PC-3 (cell line): ENCODE results near the gene AGBL3. TPM values are rescaled to one million over a fixed set of nuclear protein-coding genes. Genes with fewer than 3 reads are reported as not detected.

Experiments used
- ATAC-seq: fragments of 200-7000 bp; cut with Tn5 transposase; 2 replicates; pipeline ENCODE4 v1.9.1; 2020; ENCODE audit warnings: mild to moderate bottlenecking, moderate library complexity
- BruUV-seq: library from RNA; stranded (reverse); fragments of 400-500 nt; replicated peaks from 2 replicates; lab custom pipeline; 2021; lab: Mats Ljungman, UMichigan
- CTCF ChIA-PET: fragments of 300-600 bp; sonication (Branson Sonifier 250); formaldehyde crosslinking; loops from one replicate; lab custom pipeline; 2022; ENCODE audit warnings: antibody characterized with exemption; lab: Charles Lee
- POLR2A ChIA-PET: fragments of 300-600 bp; sonication (Branson Sonifier 250); formaldehyde crosslinking; loops from one replicate; lab custom pipeline; 2022; ENCODE audit warnings: antibody characterized with exemption; ENCODE audit not compliant: unreplicated experiment; lab: Charles Lee
- DNase-seq: peaks from one replicate; pipeline ENCODE4 v3.0.0-alpha.2; 2015
- H2AFZ ChIP-seq: fragments of 300-600 bp; sonication (generic); 2 replicates; pipeline ENCODE4 v1.6.0; 2016; ENCODE audit warnings: antibody characterized with exemption, low read length
- H3F3A ChIP-seq: fragments of 300-600 bp; sonication (generic); one replicate; pipeline ENCODE4 v1.6.0; 2017; ENCODE audit warnings: antibody characterized with exemption, low read length, control low read depth, mild to moderate bottlenecking; ENCODE audit not compliant: unreplicated experiment
- H3K27ac ChIP-seq: fragments of 300-600 bp; sonication (generic); 2 replicates; pipeline ENCODE4 v1.5.1; 2016; ENCODE audit warnings: mild to moderate bottlenecking, low read length
- H3K27me3 ChIP-seq: fragments of 300-600 bp; sonication (generic); 2 replicates; pipeline ENCODE4 v1.6.1; 2016; ENCODE audit warnings: low read length, mixed read lengths
- H3K36me3 ChIP-seq: fragments of 300-600 bp; sonication (generic); 2 replicates; pipeline ENCODE4 v1.6.1; 2016; ENCODE audit warnings: low read depth, mixed run types, low read length, mixed read lengths
- H3K4me1 ChIP-seq: fragments of 300-600 bp; sonication (generic); 2 replicates; pipeline ENCODE4 v1.5.1; 2016; ENCODE audit warnings: low read length; ENCODE audit not compliant: insufficient read depth
- H3K4me2 ChIP-seq: fragments of 300-600 bp; sonication (generic); 2 replicates; pipeline ENCODE4 v1.6.0; 2016; ENCODE audit warnings: low read length
- H3K4me3 ChIP-seq: fragments of 300-600 bp; sonication (generic); 2 replicates; pipeline ENCODE4 v1.5.1; 2016; ENCODE audit warnings: mild to moderate bottlenecking, low read length, mixed read lengths
- H3K79me2 ChIP-seq: fragments of 300-600 bp; sonication (generic); 2 replicates; pipeline ENCODE4 v1.6.1; 2017; ENCODE audit warnings: low read length, mixed read lengths
- H3K9ac ChIP-seq: fragments of 300-600 bp; sonication (generic); 2 replicates; pipeline ENCODE4 v1.6.0; 2016; ENCODE audit warnings: mild to moderate bottlenecking, low read length
- H3K9me2 ChIP-seq: fragments of 300-600 bp; sonication (generic); replicated peaks from 2 replicates; pipeline ENCODE4 v1.6.1; 2016; ENCODE audit warnings: mixed run types, low read length, mixed read lengths
- H3K9me3 ChIP-seq: fragments of 300-600 bp; sonication (generic); 2 replicates; pipeline ENCODE4 v1.6.1; 2016; ENCODE audit warnings: low read length, mixed read lengths
- H4K20me1 ChIP-seq: fragments of 300-600 bp; sonication (generic); 2 replicates; pipeline ENCODE4 v1.6.1; 2016; ENCODE audit warnings: low read length, mixed read lengths
- CTCF ChIP-seq: fragments of 300-600 bp; sonication (generic); conservative IDR thresholded peaks from 2 replicates; pipeline ENCODE4 v1.5.1; 2017; ENCODE audit warnings: antibody characterized with exemption, low read depth, mild to moderate bottlenecking, low read length
- EZH2 ChIP-seq: fragments of 300-600 bp; sonication (generic); IDR thresholded peaks from one replicate; pipeline ENCODE4 v1.6.1; 2017; ENCODE audit warnings: antibody characterized with exemption, mild to moderate bottlenecking, low read length; ENCODE audit not compliant: unreplicated experiment
- EZH2phosphoT487 ChIP-seq: fragments of 300-600 bp; sonication (generic); IDR thresholded peaks from 2 replicates; pipeline ENCODE4 v1.6.1; 2018; ENCODE audit warnings: mild to moderate bottlenecking, antibody characterized with exemption, low read length, borderline replicate concordance
- intact Hi-C: fragments of 100-400 bp; cut with micrococcal nuclease; formaldehyde crosslinking; loops from 2 replicates; pipeline ENCODE4 v1.9.0; 2023
- total RNA-seq: library from RNA; depleted of rRNA; stranded (reverse); fragments of >200 nt; gene quantifications from 2 replicates; pipeline ENCODE4 v1.2.3, GENCODE V29; 2014

AGBL3 gene
- total RNA-seq, 1 experiment from 2014 or later = 2.5 TPM

- no peaks in the 10 kb centered on the region for H3K27me3 ChIP-seq
- no peaks in the 10 kb centered on the region for H3F3A ChIP-seq
- H3K4me1 ChIP-seq = no peaks in the 10 kb centered on the region
- H2AFZ ChIP-seq = no peak overlapping the region
- H4K20me1 ChIP-seq = no peaks in the 10 kb centered on the region
- DNase-seq = no peak
- no peak overlapping the region for H3K4me3 ChIP-seq
- ChIA-PET POLR2A (no interaction called here), CTCF (no interaction called here)
- H3K9me2 ChIP-seq = no peaks in the 10 kb centered on the region
- no peak for ATAC-seq
- TF ChIP-seq EZH2 = no peak
- TF ChIP-seq EZH2phosphoT487 = no peak
- TF ChIP-seq CTCF = no peak
- H3K9ac ChIP-seq = no peak overlapping the region
- no peak overlapping the region for H3K27ac ChIP-seq
- H3K4me2 ChIP-seq = no peak overlapping the region
- no peaks in the 10 kb centered on the region for H3K9me3 ChIP-seq
- no TSS peak for BruUV-seq
- H3K79me2 ChIP-seq = no peaks in the 10 kb centered on the region
- intact Hi-C loops = loop anchor here (10.0 kb wide), 1 partner anchor 522 kb away; no protein-coding TSS in a partner anchor
- no peaks in the 10 kb centered on the region; the same call in 1 of the 2 replicates for H3K36me3 ChIP-seq
Observed at GRCh38 chr7:134957005-134957404, 29.3 kb upstream of the AGBL3 start.

DNA sequence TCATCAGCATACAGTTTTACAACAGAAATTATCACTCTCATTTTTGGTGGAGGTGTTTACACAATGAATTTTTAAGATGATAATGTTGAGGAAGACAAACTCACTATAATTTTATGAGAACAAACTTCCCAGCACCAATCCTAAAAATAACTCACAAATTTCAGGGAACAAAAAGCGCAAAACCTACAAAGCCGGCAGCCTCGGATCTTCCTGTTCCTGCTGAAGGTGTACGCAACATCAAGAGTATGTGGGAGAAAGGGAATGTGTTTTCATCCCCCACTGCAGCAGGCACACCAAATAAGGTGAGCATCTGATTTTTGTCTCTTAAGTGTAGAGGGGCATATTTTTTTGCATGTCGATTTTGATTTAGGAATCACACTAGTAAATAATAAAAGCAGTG is 26.5 kb upstream of the AGBL3 start:
- no peaks in the 10 kb centered on the region for H3K79me2 ChIP-seq
- TF ChIP-seq CTCF (no peak), EZH2phosphoT487 (no peak), EZH2 (no peak)
- H3K36me3 ChIP-seq = no peaks in the 10 kb centered on the region; the same call in 1 of the 2 replicates
- H2AFZ ChIP-seq = no peak overlapping the region
- no peak overlapping the region for H3K4me3 ChIP-seq
- ATAC-seq = no peak
- no peaks in the 10 kb centered on the region for H3K9me3 ChIP-seq
- POLR2A ChIA-PET = no interaction called here
- no TSS peak for BruUV-seq
- no peaks in the 10 kb centered on the region for H3F3A ChIP-seq
- no peak overlapping the region for H3K9ac ChIP-seq
- intact Hi-C loops = loop anchor here (10.0 kb wide), 1 partner anchor 525 kb away; no protein-coding TSS in a partner anchor
- H4K20me1 ChIP-seq = no peaks in the 10 kb centered on the region
- no peak overlapping the region for H3K4me2 ChIP-seq
- H3K9me2 ChIP-seq = no peaks in the 10 kb centered on the region
- CTCF ChIA-PET = no interaction called here
- DNase-seq = no peak
- H3K4me1 ChIP-seq = no peaks in the 10 kb centered on the region
- H3K27ac ChIP-seq = no peak overlapping the region
- no peaks in the 10 kb centered on the region for H3K27me3 ChIP-seq

DNA sequence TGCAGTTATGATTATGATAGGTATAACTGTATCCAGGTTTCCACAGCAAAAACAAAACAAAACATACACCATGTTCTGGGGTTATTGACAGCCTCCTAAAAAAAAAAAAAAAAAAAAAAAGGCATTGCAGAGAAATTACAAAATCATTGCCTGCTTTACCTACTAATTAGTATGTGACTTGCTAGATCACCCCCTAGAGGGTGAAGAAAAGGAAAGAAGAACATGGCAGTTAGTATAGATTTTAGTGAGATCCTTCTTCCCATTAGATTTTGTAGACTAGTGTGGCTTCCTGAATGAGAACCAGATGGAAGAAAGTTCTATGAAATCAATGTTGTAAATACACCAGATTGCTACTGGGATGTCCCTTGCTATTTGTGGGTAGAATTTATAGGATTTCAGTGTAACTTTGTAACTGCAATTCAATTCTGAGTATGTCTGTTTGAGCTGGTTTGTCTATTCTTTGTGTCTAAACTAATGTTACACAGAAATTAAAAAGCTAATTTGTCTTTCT is 24.0 kb upstream of the AGBL3 start:
- TF ChIP-seq EZH2phosphoT487 (no peak), EZH2 (no peak)
- H3K4me2 ChIP-seq = no peak overlapping the region
- DNase-seq (no peak), ATAC-seq (no peak)
- POLR2A ChIA-PET = no interaction called here
- no peaks in the 10 kb centered on the region for H3K27me3 ChIP-seq
- no peaks in the 10 kb centered on the region for H3K9me2 ChIP-seq
- no peaks in the 10 kb centered on the region for H3K4me1 ChIP-seq
- H3F3A ChIP-seq = no peaks in the 10 kb centered on the region
- intact Hi-C loops = no loop called here
- H3K36me3 ChIP-seq = peaks cover 4% of the 10 kb centered on the region; the same call in 1 of the 2 replicates
- no peak overlapping the region for H3K27ac ChIP-seq
- H4K20me1 ChIP-seq = no peaks in the 10 kb centered on the region
- no TSS peak for BruUV-seq
- no peak overlapping the region for H3K9ac ChIP-seq
- H3K79me2 ChIP-seq = no peaks in the 10 kb centered on the region
- CTCF ChIA-PET = no interaction called here
- H2AFZ ChIP-seq = no peak overlapping the region
- H3K9me3 ChIP-seq = no peaks in the 10 kb centered on the region
- H3K4me3 ChIP-seq = no peak overlapping the region
